Endometrium (tissue), 2 donors: ENCODE data around the gene MED1.

Experiments
- FAIRE-seq: peaks from 2 replicates; lab custom pipeline; 2012; peaks lifted over from hg19 to GRCh38; lab: Jason Lieb, UNC
- donor health status: control.
- donor health status: control.

Gene MED1

DNA sequence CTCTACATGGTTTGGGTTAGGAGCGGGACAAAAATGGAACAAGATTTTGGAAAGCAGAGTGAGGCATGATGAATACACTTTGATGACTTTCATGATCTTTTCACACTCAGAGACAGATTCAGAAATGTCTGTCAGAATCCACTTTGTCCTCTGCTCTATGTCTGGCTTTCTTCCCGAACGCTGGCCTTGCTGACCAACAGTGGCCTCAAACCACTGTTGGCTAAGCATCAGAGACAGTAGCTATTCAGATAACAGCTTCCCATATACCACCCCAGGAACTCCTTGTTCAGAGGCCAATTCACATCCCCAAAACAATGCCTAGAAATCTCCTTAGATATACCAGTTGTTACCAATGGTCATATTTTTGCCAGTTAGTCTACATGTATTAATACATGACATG lies 90.5 kb downstream of the MED1 start:
- FAIRE-seq, result no peak

DNA sequence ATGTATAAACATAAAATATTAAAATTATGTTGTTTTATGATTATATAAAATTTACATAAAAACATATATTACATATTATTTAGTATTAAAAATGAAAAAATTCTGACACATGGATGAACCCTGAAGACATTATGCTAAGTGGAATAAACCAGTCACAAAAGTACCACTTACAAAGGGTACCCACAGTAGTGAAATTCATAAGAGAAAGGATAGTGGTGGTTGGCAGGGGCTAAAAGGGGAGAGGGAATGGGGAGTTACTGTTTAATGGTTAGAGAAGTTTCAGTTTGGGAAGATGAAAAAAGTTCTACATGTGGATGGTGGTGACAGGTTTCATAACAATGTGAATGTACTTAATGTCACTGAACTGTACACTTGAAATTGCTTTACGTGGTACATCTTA lies 91.1 kb downstream of the MED1 start:
- FAIRE-seq, result no peak

DNA sequence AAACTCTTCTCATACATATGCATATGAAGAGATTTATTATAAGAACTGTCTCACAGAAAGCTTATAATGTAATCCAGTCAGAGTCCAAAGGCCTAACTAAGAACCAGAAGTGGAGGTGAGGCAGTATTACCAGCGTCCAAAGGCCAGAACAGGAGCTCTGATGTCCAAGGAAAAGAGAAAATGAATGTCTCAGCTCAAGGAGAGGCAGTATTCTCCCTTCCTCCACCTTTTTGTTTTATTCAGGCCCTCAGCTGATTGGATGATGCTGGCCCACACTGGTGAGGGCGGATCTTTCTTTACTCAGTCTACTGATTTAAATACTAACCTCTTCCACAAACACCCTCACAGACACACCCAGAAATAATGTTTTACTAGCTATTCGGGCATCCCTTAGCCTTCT lies 93.1 kb downstream of the MED1 start:
- no peak for FAIRE-seq

DNA sequence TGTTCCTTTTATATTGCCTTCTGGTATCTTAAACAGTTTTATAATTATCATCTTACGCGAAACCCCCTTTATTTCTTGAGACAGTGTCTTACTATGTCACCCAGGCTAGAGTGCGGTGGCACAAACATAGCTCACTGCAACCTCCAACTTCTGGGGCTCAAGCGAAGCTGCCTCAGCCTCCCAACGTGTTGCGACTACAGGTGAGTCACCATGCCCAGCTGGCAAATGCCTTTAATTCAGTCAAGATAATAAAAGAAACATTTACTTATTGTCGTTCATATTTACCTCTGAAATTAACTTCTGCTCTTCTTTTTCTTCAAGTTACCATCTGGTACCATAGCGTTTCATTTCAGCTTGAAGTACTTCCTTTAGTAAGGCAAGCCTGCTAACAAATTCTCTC lies 93.6 kb downstream of the MED1 start:
- FAIRE-seq, result no peak
